Common myeloid progenitor, CD34-positive (primary cell): ENCODE data around the gene LMF1.

ENCODE experiments used
- CTCF ChIA-PET: fragments of 350-600 bp; sonication (Branson Sonifier 250); formaldehyde crosslinking; loops from one replicate; lab custom pipeline; 2021; ENCODE audit warnings: antibody characterized with exemption; lab: Charles Lee
- POLR2A ChIA-PET: fragments of 350-600 bp; sonication (Branson Sonifier 250); formaldehyde crosslinking; loops from one replicate; lab custom pipeline; 2021; ENCODE audit warnings: antibody characterized with exemption; lab: Charles Lee
- DNase-seq, 3 donors: peaks; one replicate each; pipeline versions ENCODE4 v3.0.0 to v3.0.0-alpha.2; 2013
- H3K27ac ChIP-seq, 2 experiments: 1 replicate in 1 of 2; 2 replicates in 1 of 2; pipeline ENCODE4 v1.7.0; 2013; ENCODE audit warnings: inconsistent platforms in 2 of 2, low read length in 2 of 2, mild to moderate bottlenecking in 2 of 2, low read depth in 1 of 2, moderate library complexity in 1 of 2; ENCODE audit not compliant: severe bottlenecking in 2 of 2, insufficient read depth in 1 of 2, poor library complexity in 1 of 2
- H3K27me3 ChIP-seq, 5 experiments: replicated peaks in 2 of 5; 1 replicate in 3 of 5; 2 replicates in 2 of 5; pipeline versions ENCODE4 v1.6.1 to v1.7.0; 2013; ENCODE audit warnings: low read length in 4 of 5, mild to moderate bottlenecking in 2 of 5, moderate library complexity in 2 of 5, inconsistent platforms in 1 of 5; ENCODE audit not compliant: insufficient read depth in 5 of 5, control insufficient read depth in 4 of 5
- H3K36me3 ChIP-seq, 4 experiments: 1 replicate in 2 of 4; 2 replicates in 2 of 4; pipeline versions ENCODE4 v1.6.1 to v1.7.0; 2013; ENCODE audit warnings: low read length in 3 of 4, control low read depth in 1 of 4, mild to moderate bottlenecking in 1 of 4; ENCODE audit not compliant: control insufficient read depth in 4 of 4, insufficient read depth in 4 of 4
- H3K4me1 ChIP-seq, 4 experiments: 1 replicate in 3 of 4; 2 replicates in 1 of 4; pipeline versions ENCODE4 v1.6.1 to v1.7.1; 2013; ENCODE audit warnings: low read length in 3 of 4, mild to moderate bottlenecking in 3 of 4, control low read depth in 1 of 4, inconsistent platforms in 1 of 4, moderate library complexity in 1 of 4; ENCODE audit not compliant: control insufficient read depth in 4 of 4, insufficient read depth in 4 of 4; ENCODE audit errors: control extremely low read depth in 1 of 4
- H3K4me3 ChIP-seq, 7 experiments: 1 replicate in 4 of 7; 2 replicates in 3 of 7; pipeline versions ENCODE4 v1.5.1 to v1.7.0; 2013; ENCODE audit warnings: mild to moderate bottlenecking in 7 of 7, low read length in 6 of 7, moderate library complexity in 6 of 7, inconsistent platforms in 2 of 7, low read depth in 2 of 7, control low read depth in 1 of 7; ENCODE audit not compliant: insufficient read depth in 4 of 7, control insufficient read depth in 1 of 7; ENCODE audit errors: extremely low read depth in 1 of 7
- H3K9me3 ChIP-seq, 5 experiments: 1 replicate in 4 of 5; 2 replicates in 1 of 5; pipeline versions ENCODE4 v1.6.1 to v1.7.1; 2013; ENCODE audit warnings: low read length in 4 of 5, mild to moderate bottlenecking in 2 of 5, inconsistent platforms in 1 of 5, low read depth in 1 of 5, moderate library complexity in 1 of 5; ENCODE audit not compliant: control insufficient read depth in 4 of 5, insufficient read depth in 2 of 5; ENCODE audit errors: control extremely low read depth in 1 of 5
- WGBS: methylation state at CpG from one replicate; pipeline ENCODE4 v1.1.5; 2013; ENCODE audit not compliant: insufficient coverage; 5-methylcytosine and 5-hydroxymethylcytosine counted together

LMF1 gene

DNA sequence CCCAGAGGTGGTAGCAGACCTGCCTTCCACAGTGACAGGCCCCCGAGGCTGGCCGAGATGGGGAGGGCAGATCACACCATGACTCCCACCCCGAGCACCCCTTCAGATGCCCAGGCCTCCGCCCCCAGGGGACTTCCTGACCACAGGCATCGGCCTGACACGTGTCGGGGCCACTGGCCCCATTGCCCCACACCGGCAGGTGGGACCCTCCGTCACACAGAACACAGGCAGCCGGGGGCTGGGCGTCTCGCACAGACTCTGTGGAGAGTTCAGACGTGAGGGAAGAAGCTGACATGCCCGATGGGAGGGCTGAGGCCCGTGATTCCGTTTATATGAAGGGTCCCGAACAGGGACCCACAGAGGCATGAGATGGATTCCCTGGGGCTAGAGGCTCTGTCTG is 118.9 kb downstream of the LMF1 start:
- H3K36me3 ChIP-seq = peaks cover 0 to under 1% (median 0%) of the 10 kb centered on the region in 4 experiments
- CTCF ChIA-PET = no interaction called here
- H3K27ac ChIP-seq = no peak overlapping the region
- WGBS = 94% methylated on average over 14 of the region's 17 CpGs
- no peaks in the 10 kb centered on the region for H3K4me1 ChIP-seq
- no peak for DNase-seq
- H3K4me3 ChIP-seq = no peak overlapping the region
- H3K9me3 ChIP-seq = peaks cover 0 to 53% (median 40%) of the 10 kb centered on the region in 5 experiments
- H3K27me3 ChIP-seq = no peaks in the 10 kb centered on the region
- POLR2A ChIA-PET = no interaction called here

DNA sequence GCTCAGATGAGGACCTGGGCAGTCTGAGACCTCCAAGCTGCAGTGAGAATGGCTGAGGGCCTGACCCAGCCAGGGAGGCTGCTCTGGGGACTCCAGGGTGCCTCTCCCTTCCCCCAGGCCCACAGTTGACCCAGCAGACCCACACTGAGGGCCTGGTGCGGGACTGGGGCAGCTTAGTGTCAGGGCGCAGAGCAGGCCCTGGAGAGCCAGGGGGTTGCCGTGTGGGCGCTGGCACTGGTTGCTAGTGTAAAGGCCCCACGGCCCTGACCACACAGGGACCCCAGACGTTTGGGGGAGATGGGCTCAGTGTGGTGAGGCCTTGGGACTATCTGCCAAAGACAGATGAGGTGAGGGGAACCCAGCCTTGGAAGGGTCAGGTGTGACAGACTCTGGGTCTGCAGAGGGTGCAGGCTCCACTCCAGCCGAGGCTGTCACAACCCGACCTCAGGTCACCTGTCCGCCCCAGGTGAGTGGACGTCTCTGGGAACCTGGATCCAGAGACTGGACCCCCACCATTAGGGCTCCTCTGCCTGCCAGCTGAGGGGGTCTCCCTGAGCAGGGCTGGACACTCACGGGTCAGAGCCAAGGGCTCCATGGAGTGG is 119.5 kb downstream of the LMF1 start:
- POLR2A ChIA-PET = no interaction called here
- Histone ChIP-seq H3K27me3 (no peaks in the 10 kb centered on the region), H3K36me3 (no peaks in the 10 kb centered on the region), H3K4me3 (no peak overlapping the region), H3K4me1 (no peaks in the 10 kb centered on the region), H3K9me3 (peaks cover 0 to 48% (median 35%) of the 10 kb centered on the region in 5 experiments), H3K27ac (no peak overlapping the region)
- no peak for DNase-seq
- CTCF ChIA-PET = no interaction called here
- 96% methylated on average over 11 of the region's 11 CpGs for WGBS

DNA sequence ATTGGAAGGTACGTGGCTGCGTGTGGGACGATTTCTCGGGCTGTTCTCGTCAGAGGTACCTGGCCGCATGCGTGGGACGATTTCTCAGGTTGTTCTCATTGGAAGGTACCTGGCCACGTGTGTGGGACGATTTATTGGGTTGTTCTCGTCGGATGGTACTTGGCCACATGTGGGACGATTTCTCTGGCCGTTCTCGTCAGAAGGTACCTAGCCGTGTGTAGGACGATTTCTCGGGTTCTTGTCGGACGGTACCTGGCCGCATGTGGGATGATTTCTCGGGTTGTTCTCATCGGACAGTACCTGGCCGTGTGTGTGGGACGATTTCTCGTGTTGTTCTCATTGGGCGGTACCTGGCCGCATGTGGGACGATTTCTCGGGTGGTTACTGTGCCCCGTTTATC is 120.1 kb downstream of the LMF1 start:
- H3K36me3 ChIP-seq = no peaks in the 10 kb centered on the region
- WGBS = 96% methylated on average over 28 of the region's 31 CpGs
- POLR2A ChIA-PET = no interaction called here
- no peak overlapping the region for H3K4me3 ChIP-seq
- no peaks in the 10 kb centered on the region for H3K4me1 ChIP-seq
- H3K9me3 ChIP-seq = peaks cover 0 to 43% (median 35%) of the 10 kb centered on the region in 5 experiments
- no peaks in the 10 kb centered on the region for H3K27me3 ChIP-seq
- H3K27ac ChIP-seq = no peak overlapping the region
- DNase-seq = no peak
- CTCF ChIA-PET = no interaction called here

DNA sequence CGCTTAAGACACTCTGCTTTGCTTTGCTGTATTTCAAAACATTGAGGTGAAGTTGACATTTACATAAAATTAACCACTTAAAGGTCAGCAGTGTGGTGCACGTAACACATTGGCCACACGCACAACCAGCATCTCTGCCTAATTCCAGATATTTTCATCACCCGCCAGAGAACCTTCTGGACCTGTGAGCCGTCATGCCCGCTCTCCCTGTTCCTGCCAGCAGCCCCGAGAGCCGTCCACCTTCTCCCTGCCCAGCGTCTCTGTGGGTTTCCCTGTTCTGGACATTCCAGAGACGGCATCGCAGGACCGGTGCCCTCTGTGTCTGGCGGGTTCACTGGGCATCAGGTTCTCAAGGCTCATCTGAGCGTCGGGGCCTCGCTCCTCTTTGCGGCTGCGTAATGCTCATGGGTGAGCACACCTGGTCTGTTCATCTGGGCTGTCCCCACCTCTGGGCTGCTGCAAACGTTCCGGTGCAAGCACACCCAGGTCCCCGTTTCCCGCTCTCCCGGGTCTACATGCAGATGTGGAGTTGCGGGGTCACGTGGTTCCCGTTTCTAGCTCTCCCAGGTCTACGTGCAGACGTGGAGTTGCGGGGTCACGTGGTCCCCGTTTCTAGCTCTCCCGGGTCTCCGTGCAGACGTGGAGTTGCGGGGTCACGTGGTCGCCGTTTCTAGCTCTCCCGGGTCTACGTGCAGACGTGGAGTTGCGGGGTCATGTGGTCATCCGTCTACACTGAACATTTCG is 122.1 kb downstream of the LMF1 start:
- Histone ChIP-seq H3K4me3 (no peak overlapping the region), H3K4me1 (no peaks in the 10 kb centered on the region), H3K27me3 (no peaks in the 10 kb centered on the region), H3K9me3 (peaks cover 0 to 41% (median 35%) of the 10 kb centered on the region in 5 experiments), H3K36me3 (no peaks in the 10 kb centered on the region), H3K27ac (no peak overlapping the region)
- WGBS = 96% methylated on average over 41 of the region's 44 CpGs
- ChIA-PET POLR2A (no interaction called here), CTCF (interaction anchor here (0.7 kb wide), 1 partner anchor 219 kb away, joined by 3 read pairs; no protein-coding TSS in a partner anchor)
- DNase-seq = no peak

DNA sequence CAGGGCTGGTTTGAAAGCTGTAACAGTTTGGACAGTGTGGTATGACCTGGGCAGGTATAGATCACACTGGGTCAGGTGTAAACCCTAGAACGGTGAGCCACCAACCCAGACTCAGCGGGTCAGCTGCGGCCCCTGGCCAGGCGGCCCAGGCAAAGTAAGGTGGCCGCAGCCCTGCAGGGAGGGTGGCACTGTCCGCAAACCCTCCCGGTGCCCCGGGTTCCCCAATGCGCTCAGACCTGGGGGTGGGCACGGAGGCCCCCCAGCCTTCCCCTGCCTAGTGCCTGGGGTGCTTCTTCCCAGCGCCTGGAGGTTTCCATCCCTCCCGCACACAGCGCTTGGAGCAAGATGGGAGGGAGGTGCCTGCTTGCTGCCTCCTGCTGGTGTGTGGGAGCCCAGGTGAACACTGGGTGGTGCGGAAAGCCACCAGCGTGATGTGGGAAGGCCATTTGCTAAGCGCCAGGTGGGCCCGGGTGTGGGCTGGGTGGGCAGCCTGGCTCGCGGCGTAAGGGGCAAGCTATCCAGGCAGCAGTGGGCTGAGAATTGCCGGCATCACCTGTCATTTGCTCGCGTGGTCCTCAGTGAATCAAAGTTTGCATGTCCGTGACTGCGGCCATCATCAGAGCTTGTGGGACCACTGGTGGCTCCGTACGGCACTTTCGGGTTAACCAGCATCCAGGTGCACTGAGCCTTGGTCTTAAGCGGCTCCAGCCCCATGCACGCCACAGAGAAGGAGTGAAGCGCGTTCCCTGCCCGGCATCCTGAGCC is 122.9 kb downstream of the LMF1 start:
- ChIA-PET CTCF (no interaction called here), POLR2A (no interaction called here)
- H3K4me3 ChIP-seq = no peak overlapping the region
- 98% methylated on average over 29 of the region's 33 CpGs for WGBS
- H3K4me1 ChIP-seq = no peaks in the 10 kb centered on the region
- no peak overlapping the region for H3K27ac ChIP-seq
- H3K9me3 ChIP-seq = peaks cover 0 to 41% (median 35%) of the 10 kb centered on the region in 5 experiments
- H3K36me3 ChIP-seq = no peaks in the 10 kb centered on the region
- no peaks in the 10 kb centered on the region for H3K27me3 ChIP-seq
- no peak for DNase-seq

DNA sequence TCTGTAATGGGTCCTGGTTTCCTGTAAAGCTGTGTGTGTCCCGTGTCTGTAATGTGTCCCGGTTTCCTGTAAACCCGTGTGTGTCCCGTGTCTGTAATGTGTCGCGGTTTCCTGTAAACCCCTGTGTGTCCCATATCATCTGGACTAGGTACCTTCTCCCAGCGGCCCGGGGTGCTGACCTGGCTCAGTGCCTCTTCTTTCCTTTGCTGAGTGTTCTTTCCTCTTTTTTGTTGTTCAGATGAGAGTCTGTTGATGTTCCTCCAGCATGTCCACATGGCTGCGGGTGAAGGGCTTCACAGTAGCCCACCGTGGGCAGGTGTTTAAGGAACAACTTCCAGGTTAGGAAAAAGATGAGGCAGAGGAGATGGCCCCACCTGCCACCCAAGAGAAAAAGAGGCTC is 123.6 kb downstream of the LMF1 start:
- Histone ChIP-seq H3K36me3 (no peaks in the 10 kb centered on the region), H3K4me3 (no peak overlapping the region), H3K27me3 (no peaks in the 10 kb centered on the region), H3K4me1 (no peaks in the 10 kb centered on the region), H3K27ac (no peak overlapping the region), H3K9me3 (peaks cover 0 to 41% (median 35%) of the 10 kb centered on the region in 5 experiments)
- POLR2A ChIA-PET = no interaction called here
- no peak for DNase-seq
- 92% methylated on average over 9 of the region's 10 CpGs for WGBS
- CTCF ChIA-PET = no interaction called here

DNA sequence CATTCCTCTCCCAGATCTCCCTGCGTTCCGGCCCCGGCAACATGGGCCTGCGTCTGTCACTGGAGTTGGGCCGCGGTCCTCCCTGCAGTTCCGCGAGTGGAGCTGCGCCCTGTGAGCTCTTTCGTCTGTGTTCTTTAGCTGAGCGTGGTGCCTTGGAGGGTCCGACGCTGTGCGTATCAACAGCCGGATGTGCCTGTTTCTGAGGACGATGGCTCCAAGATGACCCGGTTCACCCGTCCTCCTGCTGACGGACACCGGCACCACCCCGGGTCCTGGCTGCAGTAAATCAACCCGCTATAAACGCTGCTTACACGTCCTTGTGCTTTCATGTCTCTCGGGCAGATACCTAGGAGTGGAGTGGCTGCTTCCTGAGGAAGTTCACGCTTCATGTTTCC is 125.4 kb downstream of the LMF1 start:
- Histone ChIP-seq H3K27ac (no peak overlapping the region), H3K36me3 (no peaks in the 10 kb centered on the region), H3K27me3 (no peaks in the 10 kb centered on the region), H3K9me3 (peaks cover 0 to 26% (median 23%) of the 10 kb centered on the region in 5 experiments), H3K4me1 (peaks cover 0 to 2% (median 0%) of the 10 kb centered on the region in 4 experiments), H3K4me3 (no peak overlapping the region)
- ChIA-PET CTCF (no interaction called here), POLR2A (no interaction called here)
- DNase-seq = no peak
- 73% methylated on average over 25 of the region's 26 CpGs for WGBS
